ENCODE data around the gene MICAL3.

- TF ChIP-seq CTCF (IDR thresholded peaks at IDR 0.05) (no peak), POLR2A (IDR thresholded peaks at IDR 0.05) (no peak)
Measured at GRCh38 chr22:17835256-17835655, 189.1 kb downstream of the MICAL3 start.
